Neutrophil (primary cell): ENCODE results near the gene PODXL2.
"Not testable (repeated sequence)": the region's sequence is repeated elsewhere in the genome, so short reads cannot be mapped to it uniquely, and the experiment has no call there.

Experiments
- H3K27ac ChIP-seq: fragments of 200-600 bp; sonication (generic); 2 replicates; pipeline ENCODE4 v1.5.1; 2016; ENCODE audit warnings: mild to moderate bottlenecking, moderate library complexity
- H3K27me3 ChIP-seq: fragments of 200-600 bp; sonication (generic); 2 replicates; pipeline ENCODE4 v1.6.0; 2016; ENCODE audit warnings: mild to moderate bottlenecking
- H3K36me3 ChIP-seq: fragments of 200-600 bp; sonication (generic); 2 replicates; pipeline ENCODE4 v1.5.1; 2017
- H3K4me1 ChIP-seq, 2 experiments: fragments of 200-600 bp in 1 of 2; sonication (generic) in 1 of 2; 1 replicate in 1 of 2; 2 replicates in 1 of 2; pipeline versions ENCODE4 v1.5.1 to v1.6.1; 2013 to 2016; ENCODE audit warnings: low read depth in 1 of 2, low read length in 1 of 2, mild to moderate bottlenecking in 1 of 2, moderate library complexity in 1 of 2; ENCODE audit not compliant: control insufficient read depth in 1 of 2, insufficient read depth in 1 of 2
- H3K4me3 ChIP-seq, 2 experiments: fragments of 200-600 bp in 1 of 2; sonication (generic) in 1 of 2; 1 replicate in 1 of 2; 2 replicates in 1 of 2; pipeline ENCODE4 v1.5.1; 2013 to 2016; ENCODE audit warnings: low read depth in 1 of 2, low read length in 1 of 2, mild to moderate bottlenecking in 1 of 2, moderate library complexity in 1 of 2
- H3K9me3 ChIP-seq: fragments of 200-600 bp; sonication (generic); 2 replicates; pipeline ENCODE4 v1.5.1; 2016
- TF ChIP-seq, protein P1 (sequence below): fragments of 200-600 bp; sonication (generic); IDR thresholded peaks from 2 replicates; pipeline ENCODE4 v1.5.1; 2016; ENCODE audit warnings: antibody characterized with exemption

Gene PODXL2

DNA sequence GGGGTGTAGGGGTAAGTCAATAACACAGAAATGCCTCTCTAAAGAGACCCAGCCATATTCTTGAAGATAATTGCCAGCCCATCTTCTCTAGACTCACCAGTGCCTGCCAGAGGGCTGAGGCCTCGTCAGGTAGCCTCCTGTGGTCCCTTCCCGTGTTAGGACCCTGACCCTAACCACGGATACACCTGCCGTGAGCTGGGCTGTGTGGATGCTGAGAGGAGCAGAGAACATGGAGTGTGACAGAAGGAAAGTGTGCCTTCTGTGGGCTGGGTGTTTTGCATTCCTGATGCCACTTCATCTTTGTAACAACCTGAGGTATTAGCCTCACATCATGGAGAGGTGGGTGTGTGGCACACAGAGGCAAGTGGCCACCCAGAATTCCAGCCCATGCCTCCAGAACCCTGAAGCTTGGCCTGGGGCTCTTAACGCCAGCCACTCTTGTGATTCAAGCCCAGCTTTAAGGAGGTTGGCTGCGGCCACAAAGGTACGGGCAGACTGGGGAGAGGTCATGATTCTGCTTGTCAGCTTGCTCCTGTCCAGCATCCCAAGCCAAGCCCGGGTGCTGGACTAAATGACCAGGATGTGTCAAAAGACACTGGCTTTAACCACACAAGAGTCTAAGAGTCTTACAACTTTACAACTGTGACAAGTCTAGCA, 22.7 kb downstream of the PODXL2 start:
- H3K27ac ChIP-seq = no peak overlapping the region
- H3K9me3 ChIP-seq = no peaks in the 10 kb centered on the region
- no peak overlapping the region for H3K4me3 ChIP-seq
- TF ChIP-seq, protein P1, sequence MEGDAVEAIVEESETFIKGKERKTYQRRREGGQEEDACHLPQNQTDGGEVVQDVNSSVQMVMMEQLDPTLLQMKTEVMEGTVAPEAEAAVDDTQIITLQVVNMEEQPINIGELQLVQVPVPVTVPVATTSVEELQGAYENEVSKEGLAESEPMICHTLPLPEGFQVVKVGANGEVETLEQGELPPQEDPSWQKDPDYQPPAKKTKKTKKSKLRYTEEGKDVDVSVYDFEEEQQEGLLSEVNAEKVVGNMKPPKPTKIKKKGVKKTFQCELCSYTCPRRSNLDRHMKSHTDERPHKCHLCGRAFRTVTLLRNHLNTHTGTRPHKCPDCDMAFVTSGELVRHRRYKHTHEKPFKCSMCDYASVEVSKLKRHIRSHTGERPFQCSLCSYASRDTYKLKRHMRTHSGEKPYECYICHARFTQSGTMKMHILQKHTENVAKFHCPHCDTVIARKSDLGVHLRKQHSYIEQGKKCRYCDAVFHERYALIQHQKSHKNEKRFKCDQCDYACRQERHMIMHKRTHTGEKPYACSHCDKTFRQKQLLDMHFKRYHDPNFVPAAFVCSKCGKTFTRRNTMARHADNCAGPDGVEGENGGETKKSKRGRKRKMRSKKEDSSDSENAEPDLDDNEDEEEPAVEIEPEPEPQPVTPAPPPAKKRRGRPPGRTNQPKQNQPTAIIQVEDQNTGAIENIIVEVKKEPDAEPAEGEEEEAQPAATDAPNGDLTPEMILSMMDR = no peak
- no peaks in the 10 kb centered on the region for H3K36me3 ChIP-seq
- no peaks in the 10 kb centered on the region for H3K27me3 ChIP-seq
- no peaks in the 10 kb centered on the region for H3K4me1 ChIP-seq

- TF ChIP-seq, protein P1 = peak; percentile 90
- Histone ChIP-seq H3K9me3 (no peaks in the 10 kb centered on the region), H3K36me3 (no peaks in the 10 kb centered on the region), H3K27me3 (no peaks in the 10 kb centered on the region), H3K27ac (no peak overlapping the region), H3K4me3 (no peak overlapping the region), H3K4me1 (no peaks in the 10 kb centered on the region)
Measured at GRCh38 chr3:127652246-127652995, 23.4 kb downstream of the PODXL2 start.

DNA sequence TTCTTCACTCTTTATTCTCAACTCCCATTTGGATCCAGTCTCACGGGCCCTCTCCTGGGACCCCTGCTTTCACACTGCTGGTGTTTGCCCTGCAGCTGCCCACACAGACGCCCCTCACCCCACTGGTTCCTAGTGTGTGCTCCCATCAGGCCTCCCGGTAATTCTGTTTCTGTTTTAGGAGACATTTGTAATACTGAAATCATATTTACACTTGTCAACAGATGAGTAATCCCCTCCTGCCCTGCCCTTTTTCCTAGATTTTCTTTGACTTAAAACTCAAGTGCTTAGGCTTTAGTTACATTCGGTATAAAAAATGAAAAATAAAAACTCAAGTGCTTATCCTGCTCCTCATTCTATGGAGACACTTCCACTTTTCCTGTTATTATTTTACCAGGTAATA, 25.4 kb downstream of the PODXL2 start:
- no peaks in the 10 kb centered on the region for H3K4me1 ChIP-seq
- no peaks in the 10 kb centered on the region for H3K27me3 ChIP-seq
- TF ChIP-seq, protein P1 = no peak
- H3K36me3 ChIP-seq = no peaks in the 10 kb centered on the region
- no peaks in the 10 kb centered on the region for H3K9me3 ChIP-seq
- no peak overlapping the region for H3K4me3 ChIP-seq
- H3K27ac ChIP-seq = no peak overlapping the region

GRCh38 chr3:127654993-127655392, 26.0 kb downstream of the PODXL2 start:
- H3K4me1 ChIP-seq, H3K27me3 ChIP-seq: not testable (repeated sequence)

DNA sequence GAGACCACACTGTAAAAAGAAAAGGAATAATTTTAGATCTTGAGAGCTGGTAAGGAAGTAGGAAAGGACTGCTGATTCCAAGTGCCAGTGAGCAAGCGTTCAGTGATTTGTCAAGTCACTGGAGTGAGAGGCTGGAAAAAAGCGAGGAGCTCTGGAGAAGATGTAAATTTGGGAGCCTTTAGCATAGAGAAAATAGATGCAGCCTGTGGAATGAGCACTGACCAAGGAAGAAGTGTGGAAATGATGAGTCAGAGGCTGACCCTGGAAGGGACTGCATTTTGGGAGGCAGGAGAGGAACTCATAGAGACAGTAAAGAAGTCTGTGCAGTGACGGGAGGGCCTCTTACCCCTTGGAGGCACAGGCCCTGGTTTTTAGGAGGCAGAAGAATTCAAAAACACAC, 26.7 kb downstream of the PODXL2 start:
- TF ChIP-seq, protein P1 = no peak
- H3K9me3 ChIP-seq = no peaks in the 10 kb centered on the region
- H3K4me1 ChIP-seq = no peaks in the 10 kb centered on the region
- no peaks in the 10 kb centered on the region for H3K36me3 ChIP-seq
- no peak overlapping the region for H3K27ac ChIP-seq
- H3K4me3 ChIP-seq = no peak overlapping the region
- H3K27me3 ChIP-seq = no peaks in the 10 kb centered on the region

More at GRCh38 chr3:127654993-127655392, 26.0 kb downstream of the PODXL2 start:
- not testable (repeated sequence) for H3K36me3 ChIP-seq, H3K27ac ChIP-seq, H3K9me3 ChIP-seq, H3K4me3 ChIP-seq

- Histone ChIP-seq H3K9me3 (no peaks in the 10 kb centered on the region), H3K4me1 (no peaks in the 10 kb centered on the region), H3K27me3 (no peaks in the 10 kb centered on the region), H3K4me3 (no peak overlapping the region), H3K36me3 (no peaks in the 10 kb centered on the region), H3K27ac (no peak overlapping the region)
- TF ChIP-seq, protein P1 = no peak
Measured at GRCh38 chr3:127656906-127657305, 27.9 kb downstream of the PODXL2 start.
